Measurements from ENCODE around the gene OR5M3.

- TF ChIP-seq KDM5A (IDR thresholded peaks at IDR 0.05; ENCODE audit: borderline replicate concordance, low read length) (no peak), TARDBP (CRISPR knock-in tag; IDR thresholded peaks at IDR 0.05) (no peak), GPBP1L1 (CRISPR knock-in tag; IDR thresholded peaks at IDR 0.05) (no peak), ZNF562 (CRISPR knock-in tag; IDR thresholded peaks at IDR 0.05; ENCODE audit: borderline replicate concordance) (no peak), JUN (CRISPR knock-in tag; IDR thresholded peaks at IDR 0.05) (no peak), ZNF24 (IDR thresholded peaks at IDR 0.05) (no peak)
Observed at GRCh38 chr11:56513280-56513679, 40.1 kb upstream of the OR5M3 start.

All from HepG2 (cell line).